ENCODE data around the gene ARHGEF38. TPM values are rescaled to one million over a fixed set of nuclear protein-coding genes. Genes with fewer than 3 reads are reported as not detected.

ARHGEF38 gene
- total RNA-seq, 1 donor = not detected

- TF ChIP-seq, protein P1, sequence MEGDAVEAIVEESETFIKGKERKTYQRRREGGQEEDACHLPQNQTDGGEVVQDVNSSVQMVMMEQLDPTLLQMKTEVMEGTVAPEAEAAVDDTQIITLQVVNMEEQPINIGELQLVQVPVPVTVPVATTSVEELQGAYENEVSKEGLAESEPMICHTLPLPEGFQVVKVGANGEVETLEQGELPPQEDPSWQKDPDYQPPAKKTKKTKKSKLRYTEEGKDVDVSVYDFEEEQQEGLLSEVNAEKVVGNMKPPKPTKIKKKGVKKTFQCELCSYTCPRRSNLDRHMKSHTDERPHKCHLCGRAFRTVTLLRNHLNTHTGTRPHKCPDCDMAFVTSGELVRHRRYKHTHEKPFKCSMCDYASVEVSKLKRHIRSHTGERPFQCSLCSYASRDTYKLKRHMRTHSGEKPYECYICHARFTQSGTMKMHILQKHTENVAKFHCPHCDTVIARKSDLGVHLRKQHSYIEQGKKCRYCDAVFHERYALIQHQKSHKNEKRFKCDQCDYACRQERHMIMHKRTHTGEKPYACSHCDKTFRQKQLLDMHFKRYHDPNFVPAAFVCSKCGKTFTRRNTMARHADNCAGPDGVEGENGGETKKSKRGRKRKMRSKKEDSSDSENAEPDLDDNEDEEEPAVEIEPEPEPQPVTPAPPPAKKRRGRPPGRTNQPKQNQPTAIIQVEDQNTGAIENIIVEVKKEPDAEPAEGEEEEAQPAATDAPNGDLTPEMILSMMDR (IDR thresholded peaks at IDR 0.05; ENCODE audit: extremely low read depth, low read depth, low read length) = no peak
- Histone ChIP-seq H2AFZ (ENCODE audit: low read length) (no peak overlapping the region), H3K9me3 (ENCODE audit: low read depth, low read length) (no peaks in the 10 kb centered on the region), H3K79me2 (ENCODE audit: insufficient read depth, low read length) (no peaks in the 10 kb centered on the region), H4K20me1 (ENCODE audit: insufficient read depth, low read length) (no peaks in the 10 kb centered on the region), H3K36me3 (ENCODE audit: insufficient read depth, low read length) (no peaks in the 10 kb centered on the region), H3K27ac (ENCODE audit: low read depth, low read length) (no peak overlapping the region), H3K4me3 (ENCODE audit: insufficient read depth, low read length) (no peak overlapping the region), H3K27me3 (ENCODE audit: insufficient read depth, low read length) (no peaks in the 10 kb centered on the region), H3K4me1 (ENCODE audit: insufficient read depth, low read length) (peaks cover 2% of the 10 kb centered on the region), H3K4me2 (ENCODE audit: insufficient read depth, low read length) (no peak overlapping the region)
- no peak for DNase-seq (ENCODE audit: insufficient read length, low spot score, missing footprints)
Observed at GRCh38 chr4:105674011-105674410, 121.6 kb downstream of the ARHGEF38 start.

DNA sequence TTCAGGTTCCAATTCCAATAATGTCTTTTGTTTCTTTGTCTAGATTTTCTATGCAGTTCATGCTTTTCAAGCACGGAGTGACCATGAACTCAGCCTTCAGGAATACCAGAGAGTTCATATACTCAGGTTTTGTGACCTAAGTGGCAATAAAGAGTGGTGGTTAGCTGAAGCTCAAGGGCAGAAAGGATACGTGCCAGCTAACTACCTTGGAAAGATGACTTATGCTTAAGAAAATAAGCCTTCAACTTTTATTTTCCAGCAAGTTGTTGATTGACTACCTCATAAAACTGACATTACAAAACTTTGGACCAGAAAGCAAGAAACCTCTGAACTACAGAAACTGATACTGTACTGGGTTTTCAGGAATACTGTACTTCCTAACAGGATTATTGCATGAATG, 125.3 kb downstream of the ARHGEF38 start:
- Histone ChIP-seq H3K4me1 (ENCODE audit: insufficient read depth, low read length) (peaks cover 7% of the 10 kb centered on the region), H3K79me2 (ENCODE audit: insufficient read depth, low read length) (no peaks in the 10 kb centered on the region), H3K9me3 (ENCODE audit: low read depth, low read length) (no peaks in the 10 kb centered on the region), H2AFZ (ENCODE audit: low read length) (no peak overlapping the region), H3K27me3 (ENCODE audit: insufficient read depth, low read length) (no peaks in the 10 kb centered on the region), H3K27ac (ENCODE audit: low read depth, low read length) (no peak overlapping the region), H3K36me3 (ENCODE audit: insufficient read depth, low read length) (peaks cover under 1% of the 10 kb centered on the region), H3K4me3 (ENCODE audit: insufficient read depth, low read length) (no peak overlapping the region), H4K20me1 (ENCODE audit: insufficient read depth, low read length) (no peaks in the 10 kb centered on the region), H3K4me2 (ENCODE audit: insufficient read depth, low read length) (no peak overlapping the region)
- TF ChIP-seq, protein P1 (IDR thresholded peaks at IDR 0.05; ENCODE audit: extremely low read depth, low read depth, low read length) = no peak
- DNase-seq (ENCODE audit: insufficient read length, low spot score, missing footprints) = no peak

GRCh38 chr4:105679186-105679585, 126.8 kb downstream of the ARHGEF38 start:
- TF ChIP-seq, protein P1 (IDR thresholded peaks at IDR 0.05; ENCODE audit: extremely low read depth, low read depth, low read length) = no peak
- Histone ChIP-seq H3K36me3 (ENCODE audit: insufficient read depth, low read length) (peaks cover 9% of the 10 kb centered on the region), H3K4me2 (ENCODE audit: insufficient read depth, low read length) (no peak overlapping the region), H2AFZ (ENCODE audit: low read length) (no peak overlapping the region), H3K9me3 (ENCODE audit: low read depth, low read length) (no peaks in the 10 kb centered on the region), H4K20me1 (ENCODE audit: insufficient read depth, low read length) (no peaks in the 10 kb centered on the region), H3K4me1 (ENCODE audit: insufficient read depth, low read length) (peaks cover 7% of the 10 kb centered on the region), H3K4me3 (ENCODE audit: insufficient read depth, low read length) (no peak overlapping the region), H3K79me2 (ENCODE audit: insufficient read depth, low read length) (no peaks in the 10 kb centered on the region), H3K27ac (ENCODE audit: low read depth, low read length) (no peak overlapping the region), H3K27me3 (ENCODE audit: insufficient read depth, low read length) (no peaks in the 10 kb centered on the region)
- DNase-seq (ENCODE audit: insufficient read length, low spot score, missing footprints) = no peak

DNA sequence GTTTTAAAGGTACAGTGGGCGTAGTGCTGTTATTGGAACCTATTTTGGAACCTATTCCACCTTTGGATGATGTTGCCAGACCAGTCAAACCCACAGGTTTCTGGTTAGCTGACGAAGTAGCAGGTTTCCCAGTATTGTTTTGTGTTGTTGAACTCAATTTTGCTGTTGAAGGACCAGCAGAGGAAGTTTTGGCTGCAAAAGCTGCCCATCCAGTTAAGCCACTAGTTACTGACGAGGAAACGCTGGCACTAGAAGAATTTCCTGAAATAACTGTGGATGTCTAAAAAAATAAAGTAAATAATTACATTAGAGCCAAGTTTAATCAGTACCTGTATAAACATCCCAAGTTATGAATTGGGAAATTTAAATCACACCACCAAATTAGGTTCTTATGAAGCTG, 130.6 kb downstream of the ARHGEF38 start:
- Histone ChIP-seq H4K20me1 (ENCODE audit: insufficient read depth, low read length) (no peaks in the 10 kb centered on the region), H3K4me2 (ENCODE audit: insufficient read depth, low read length) (no peak overlapping the region), H3K9me3 (ENCODE audit: low read depth, low read length) (no peaks in the 10 kb centered on the region), H3K4me3 (ENCODE audit: insufficient read depth, low read length) (no peak overlapping the region), H3K27me3 (ENCODE audit: insufficient read depth, low read length) (no peaks in the 10 kb centered on the region), H3K79me2 (ENCODE audit: insufficient read depth, low read length) (no peaks in the 10 kb centered on the region), H3K36me3 (ENCODE audit: insufficient read depth, low read length) (peaks cover 21% of the 10 kb centered on the region), H3K27ac (ENCODE audit: low read depth, low read length) (no peak overlapping the region), H3K4me1 (ENCODE audit: insufficient read depth, low read length) (peaks cover 7% of the 10 kb centered on the region), H2AFZ (ENCODE audit: low read length) (no peak overlapping the region)
- TF ChIP-seq, protein P1 (IDR thresholded peaks at IDR 0.05; ENCODE audit: extremely low read depth, low read depth, low read length) = no peak
- DNase-seq (ENCODE audit: insufficient read length, low spot score, missing footprints) = no peak
